ENCODE data around the gene IP6K2.

DNA sequence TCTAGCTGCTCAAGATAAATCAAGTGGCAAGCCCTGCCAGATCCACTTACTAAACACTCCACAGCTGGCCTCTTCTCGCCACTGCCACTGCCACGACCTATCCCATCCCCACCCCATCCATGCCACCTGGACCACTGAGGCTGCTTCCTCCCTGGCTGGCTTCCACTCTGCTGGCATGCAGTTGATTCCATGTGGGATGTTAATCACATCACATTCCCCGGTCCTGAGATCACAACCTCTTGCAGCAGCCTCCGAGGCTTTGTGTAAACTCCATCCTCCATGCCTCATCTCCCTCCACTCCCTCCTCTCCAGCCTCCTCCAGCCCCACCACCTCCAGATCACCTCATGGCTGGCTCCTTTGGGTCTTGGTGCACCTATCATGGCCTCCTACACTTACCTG, 39.0 kb downstream of the IP6K2 start:
- no peak for TF ChIP-seq CTCF (IDR thresholded peaks at IDR 0.05 in 4 of 5, conservative IDR thresholded peaks at IDR 0.05 in 1 of 5)
- TF ChIP-seq POLR2A (IDR thresholded peaks at IDR 0.05), result no peak
